Mononuclear cell (primary cell): Measurements from ENCODE around the gene SUSD5. TPM values are rescaled to one million over a fixed set of nuclear protein-coding genes. Genes with fewer than 3 reads are reported as not detected.

ENCODE experiments used
- H3K27me3 ChIP-seq: 2 replicates; pipeline ENCODE4 v1.6.0; 2011; ENCODE audit warnings: low read length, control low read depth; ENCODE audit not compliant: insufficient read depth
- H3K4me1 ChIP-seq: 2 replicates; pipeline ENCODE4 v1.5.1; 2011; ENCODE audit warnings: mild to moderate bottlenecking, low read length, control low read depth; ENCODE audit not compliant: insufficient read depth
- H3K4me3 ChIP-seq: 2 replicates; pipeline ENCODE4 v1.5.1; 2011; ENCODE audit warnings: mild to moderate bottlenecking, low read length, moderate library complexity
- H3K9me3 ChIP-seq: 2 replicates; pipeline ENCODE4 v1.5.1; 2011; ENCODE audit warnings: low read depth, mild to moderate bottlenecking, control low read depth, low read length
- total RNA-seq: library from RNA; depleted of rRNA; stranded (reverse); fragments of >200 nt; gene quantifications from one replicate; pipeline ENCODE4 v1.2.3, GENCODE V29; 2012

SUSD5 gene
- under 0.01 TPM for total RNA-seq

GRCh38 chr3:33218446-33219174, at the start of gene SUSD5:
Gene SUSD5, minus strand, starts transcription at chr3:33218810. Its CDS starts 13 bp downstream, at chr3:33218797.
- no peak within 1 kb of the TSS for H3K4me3 ChIP-seq
- peaks cover 51% of the 10 kb centered on the region for H3K27me3 ChIP-seq
- no peaks in the 10 kb centered on the region for H3K9me3 ChIP-seq
- peaks cover 3% of the 10 kb centered on the region for H3K4me1 ChIP-seq

GRCh38 chr3:33260104-33260503, 41.5 kb upstream of the SUSD5 start:
- Histone ChIP-seq H3K9me3 (no peaks in the 10 kb centered on the region), H3K4me1 (no peaks in the 10 kb centered on the region)

GRCh38 chr3:33256249-33256648, 37.6 kb upstream of the SUSD5 start:
- no peaks in the 10 kb centered on the region for H3K9me3 ChIP-seq
- H3K4me1 ChIP-seq, result no peaks in the 10 kb centered on the region
- no peaks in the 10 kb centered on the region for H3K27me3 ChIP-seq
- H3K4me3 ChIP-seq, result no peak overlapping the region

More at GRCh38 chr3:33260104-33260503, 41.5 kb upstream of the SUSD5 start:
- no peak overlapping the region for H3K4me3 ChIP-seq
- H3K27me3 ChIP-seq, result no peaks in the 10 kb centered on the region

GRCh38 chr3:33250712-33251111, 32.1 kb upstream of the SUSD5 start:
- Histone ChIP-seq H3K9me3 (no peaks in the 10 kb centered on the region), H3K4me1 (no peaks in the 10 kb centered on the region), H3K27me3 (no peaks in the 10 kb centered on the region), H3K4me3 (no peak overlapping the region)

DNA sequence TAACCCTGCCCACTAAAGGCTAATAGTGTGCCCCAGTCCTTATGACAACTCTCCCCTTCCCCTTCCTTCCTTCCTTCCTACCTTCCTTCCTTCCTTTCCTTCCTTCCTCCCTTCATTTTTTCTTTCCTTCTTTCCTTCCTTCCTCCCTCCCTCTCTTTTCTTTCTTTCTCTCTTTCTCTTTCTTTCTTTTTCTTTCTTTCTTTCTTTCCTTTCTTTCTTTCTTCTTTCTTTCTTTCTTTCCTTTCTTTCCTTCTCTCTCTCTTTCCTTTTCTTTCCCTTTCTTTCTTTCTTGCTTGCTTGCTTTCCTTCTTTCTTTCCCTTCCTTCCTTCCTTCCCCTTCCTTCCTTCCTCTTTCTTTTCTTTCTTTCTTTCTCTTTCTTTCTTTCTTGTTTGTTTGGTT, 28.2 kb upstream of the SUSD5 start:
- Histone ChIP-seq H3K9me3 (no peaks in the 10 kb centered on the region), H3K4me1 (no peaks in the 10 kb centered on the region), H3K4me3 (no peak overlapping the region), H3K27me3 (no peaks in the 10 kb centered on the region)

DNA sequence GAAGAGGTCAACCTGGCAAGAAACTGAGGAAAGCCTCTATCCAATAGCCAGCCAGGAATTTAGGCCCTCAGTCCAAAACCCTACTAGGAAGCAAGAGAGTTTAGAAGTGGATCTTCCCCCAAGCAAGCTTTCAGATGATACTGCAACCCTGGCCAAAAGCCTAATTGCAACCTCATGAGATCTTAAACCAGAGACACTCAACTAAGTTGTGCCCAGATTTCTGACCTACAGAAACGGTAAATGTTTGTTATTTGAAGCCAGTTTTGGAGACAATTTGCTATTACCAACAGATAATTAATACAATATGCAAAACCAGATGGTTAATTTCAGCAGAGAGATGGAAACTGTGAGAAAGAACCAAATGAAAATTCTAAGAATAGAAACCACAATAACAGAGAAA, 21.7 kb upstream of the SUSD5 start:
- Histone ChIP-seq H3K4me1 (no peaks in the 10 kb centered on the region), H3K27me3 (peaks cover 9% of the 10 kb centered on the region), H3K4me3 (no peak overlapping the region), H3K9me3 (no peaks in the 10 kb centered on the region)

- H3K4me1 ChIP-seq, result no peaks in the 10 kb centered on the region
- H3K9me3 ChIP-seq, result no peaks in the 10 kb centered on the region
- H3K4me3 ChIP-seq, result no peak overlapping the region
- H3K27me3 ChIP-seq, result peaks cover 9% of the 10 kb centered on the region
Observed at GRCh38 chr3:33238923-33239322, 20.3 kb upstream of the SUSD5 start.

DNA sequence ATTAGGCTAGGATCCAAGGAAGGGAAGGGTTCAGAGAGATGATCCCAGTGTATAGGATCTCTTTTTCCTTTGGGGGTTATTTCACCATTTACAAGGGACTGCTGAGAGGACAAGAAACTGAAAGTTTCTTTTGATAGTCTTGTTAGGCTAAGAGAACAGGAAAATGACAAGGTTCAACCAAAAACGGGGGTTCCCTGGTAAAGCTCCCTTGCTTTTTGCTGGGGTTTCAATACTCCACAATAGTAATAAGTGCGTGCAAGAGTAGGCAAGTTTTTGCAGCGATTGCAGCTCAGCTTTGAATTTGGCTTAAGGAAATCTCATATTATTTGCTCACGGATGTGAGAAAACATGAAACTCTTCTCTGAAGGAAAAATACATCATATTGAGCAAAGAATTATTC, 18.8 kb upstream of the SUSD5 start:
- no peak overlapping the region for H3K4me3 ChIP-seq
- no peaks in the 10 kb centered on the region for H3K4me1 ChIP-seq
- H3K9me3 ChIP-seq, result no peaks in the 10 kb centered on the region
- H3K27me3 ChIP-seq, result peaks cover 9% of the 10 kb centered on the region

GRCh38 chr3:33236005-33236404, 17.4 kb upstream of the SUSD5 start:
- Histone ChIP-seq H3K4me3 (no peak overlapping the region), H3K9me3 (no peaks in the 10 kb centered on the region), H3K27me3 (peaks cover 9% of the 10 kb centered on the region), H3K4me1 (no peaks in the 10 kb centered on the region)

DNA sequence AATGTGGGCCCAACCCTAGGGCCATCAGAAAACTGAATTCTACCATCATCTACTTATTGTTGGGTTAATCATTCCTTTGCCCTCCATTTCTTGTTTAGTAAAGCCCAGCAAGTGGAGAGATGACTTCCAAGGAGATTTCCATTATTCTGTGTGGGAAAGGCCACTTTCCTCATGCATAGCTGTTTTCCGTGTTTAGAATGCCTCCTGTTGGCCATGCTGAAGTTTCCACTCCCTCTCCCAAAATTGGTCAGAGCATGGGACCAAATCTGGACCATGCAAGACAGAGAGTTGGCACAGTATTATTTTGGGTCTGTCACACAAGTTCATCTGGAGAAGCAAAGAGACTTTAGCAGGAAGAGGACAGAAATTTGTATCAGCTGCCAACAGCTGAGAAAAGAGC, 15.3 kb upstream of the SUSD5 start:
- Histone ChIP-seq H3K9me3 (no peaks in the 10 kb centered on the region), H3K4me1 (no peaks in the 10 kb centered on the region), H3K27me3 (peaks cover 4% of the 10 kb centered on the region), H3K4me3 (no peak overlapping the region)

DNA sequence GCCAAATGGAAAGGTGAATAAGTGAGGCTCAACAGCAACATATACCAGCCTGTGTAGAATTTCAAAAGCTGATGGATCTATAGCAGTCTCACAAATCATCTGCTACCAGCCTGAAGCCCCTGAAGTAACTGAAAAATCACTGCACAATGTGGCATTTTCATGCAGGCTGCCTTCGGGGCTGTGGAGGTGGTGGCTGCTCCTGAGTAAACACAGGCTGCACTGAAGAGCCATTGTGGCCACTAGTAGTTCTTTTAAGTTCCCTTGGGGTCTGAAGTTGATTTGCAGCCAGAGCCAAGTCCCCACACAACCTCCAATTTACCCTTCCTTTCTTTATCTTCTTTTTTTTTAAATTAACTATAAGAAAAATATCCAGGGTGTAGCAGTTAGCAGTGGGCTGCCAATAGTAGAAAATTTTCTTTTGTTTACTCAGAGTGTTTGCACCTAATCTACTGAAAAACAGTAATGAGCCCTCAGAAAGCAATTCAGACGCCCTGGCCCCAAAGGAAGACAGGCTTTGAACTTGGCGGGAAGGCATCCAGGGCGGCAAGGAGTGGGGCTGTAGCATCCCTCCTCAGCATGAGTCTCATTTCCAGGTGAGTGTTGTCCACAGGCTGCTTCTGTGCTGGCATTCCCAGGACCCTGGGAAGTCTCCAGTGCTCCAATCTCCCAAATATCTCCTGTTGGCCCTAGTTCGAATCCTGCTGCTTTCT, 13.3 kb upstream of the SUSD5 start:
- H3K4me1 ChIP-seq, result no peaks in the 10 kb centered on the region
- no peaks in the 10 kb centered on the region for H3K27me3 ChIP-seq
- no peaks in the 10 kb centered on the region for H3K9me3 ChIP-seq
- no peak overlapping the region for H3K4me3 ChIP-seq

GRCh38 chr3:33229947-33230346, 11.3 kb upstream of the SUSD5 start:
- Histone ChIP-seq H3K4me1 (no peaks in the 10 kb centered on the region), H3K9me3 (no peaks in the 10 kb centered on the region), H3K27me3 (no peaks in the 10 kb centered on the region), H3K4me3 (no peak overlapping the region)

- no peaks in the 10 kb centered on the region for H3K4me1 ChIP-seq
- H3K9me3 ChIP-seq, result no peaks in the 10 kb centered on the region
- H3K27me3 ChIP-seq, result no peaks in the 10 kb centered on the region
- no peak overlapping the region for H3K4me3 ChIP-seq
Observed at GRCh38 chr3:33229066-33229465, 10.5 kb upstream of the SUSD5 start.

GRCh38 chr3:33221241-33221640, 2.6 kb upstream of the SUSD5 start:
- Histone ChIP-seq H3K27me3 (peaks cover 38% of the 10 kb centered on the region), H3K4me1 (peaks cover 3% of the 10 kb centered on the region), H3K4me3 (no peak overlapping the region), H3K9me3 (no peaks in the 10 kb centered on the region)

DNA sequence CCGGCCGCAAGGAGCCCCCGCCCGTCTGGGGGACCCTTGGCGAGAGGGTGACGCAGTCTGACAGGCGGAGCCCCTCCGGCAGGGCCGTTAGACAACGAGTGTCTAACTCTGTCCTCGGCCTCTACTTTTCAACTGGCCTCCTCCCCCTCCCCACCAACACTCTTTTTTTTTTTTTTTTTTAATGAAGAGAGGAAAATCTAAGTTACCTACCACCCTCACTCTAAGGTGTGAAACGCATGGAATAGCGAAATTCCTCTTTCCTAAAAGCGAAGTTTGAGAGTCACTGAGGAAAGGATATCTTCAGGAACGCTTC, 521 bp upstream of the SUSD5 start:
- H3K27me3 ChIP-seq, result peaks cover 51% of the 10 kb centered on the region

More for the DNA sequence above, 521 bp upstream of the SUSD5 start:
- Histone ChIP-seq H3K4me1 (peaks cover 3% of the 10 kb centered on the region), H3K4me3 (no peak overlapping the region), H3K9me3 (no peaks in the 10 kb centered on the region)
